HG03558 (cell line): ENCODE data around the gene PFKFB2.

ENCODE experiments used
- ATAC-seq: cut with Tn5 transposase; IDR thresholded peaks from one replicate; pipeline ENCODE4 v1.9.1; 2021; ENCODE audit warnings: moderate number of reproducible peaks; ENCODE audit not compliant: unreplicated experiment; ENCODE audit errors: extremely low read depth

The PFKFB2 gene

GRCh38 chr1:207060596-207060995 lies 7.5 kb downstream of the PFKFB2 start:
- no peak for ATAC-seq

- ATAC-seq = no peak
Observed at GRCh38 chr1:207062058-207062457, 9.0 kb downstream of the PFKFB2 start.

DNA sequence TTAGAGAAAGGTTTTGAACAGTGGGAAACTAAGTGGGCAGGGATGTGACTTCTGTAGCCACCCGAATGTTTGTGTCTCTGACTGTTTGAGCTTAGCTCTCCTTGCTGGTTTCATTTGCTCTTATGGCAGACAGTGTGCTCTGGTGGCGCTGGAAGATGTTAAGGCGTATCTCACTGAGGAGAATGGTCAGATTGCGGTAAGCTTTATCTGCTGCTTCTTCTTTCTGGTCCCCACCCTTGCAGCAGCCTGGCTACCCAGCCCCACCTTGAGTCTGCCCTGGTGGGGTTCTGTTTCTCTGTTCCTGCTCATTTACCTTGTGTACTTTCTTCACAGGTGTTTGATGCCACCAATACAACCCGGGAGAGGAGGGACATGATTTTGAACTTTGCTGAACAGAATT lies 9.9 kb downstream of the PFKFB2 start:
- no peak for ATAC-seq

DNA sequence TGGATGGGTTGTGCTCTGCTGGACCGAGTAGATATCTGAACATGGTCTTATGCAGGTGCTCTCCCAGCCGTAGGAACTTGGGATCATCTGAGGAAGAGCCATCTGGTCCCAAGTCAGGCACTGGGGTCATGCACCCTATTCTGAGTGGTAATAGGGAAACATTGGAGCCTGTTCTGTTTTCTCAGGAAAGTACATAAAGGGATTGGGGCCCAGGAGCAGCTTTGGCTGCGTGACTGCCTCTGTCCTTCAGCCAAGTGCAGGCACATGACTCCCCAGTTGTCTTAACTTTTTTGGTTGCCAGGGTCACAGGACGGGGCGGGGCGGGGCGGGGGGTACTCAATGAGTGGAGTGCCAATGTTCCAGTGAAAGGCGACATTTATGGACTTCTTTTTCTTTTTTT lies 11.5 kb downstream of the PFKFB2 start:
- no peak for ATAC-seq

DNA sequence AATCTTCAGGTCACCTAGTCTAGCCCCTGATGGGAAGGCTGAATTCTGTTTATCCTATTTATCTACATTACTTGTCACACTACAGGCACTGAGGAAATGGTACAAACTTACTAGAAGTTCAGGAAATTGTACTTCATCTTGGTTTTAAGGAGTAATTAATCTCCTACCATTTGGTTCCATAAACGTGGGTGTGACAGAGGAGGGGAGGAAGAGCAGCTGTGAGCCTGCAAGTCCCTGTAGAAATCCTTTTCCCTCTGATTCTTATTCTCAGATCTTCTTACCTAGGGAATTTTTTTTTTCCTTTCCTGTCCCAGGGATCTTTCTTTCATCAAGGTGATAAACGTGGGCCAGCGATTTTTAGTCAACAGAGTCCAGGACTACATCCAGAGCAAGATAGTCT lies 14.1 kb downstream of the PFKFB2 start:
- no peak for ATAC-seq

DNA sequence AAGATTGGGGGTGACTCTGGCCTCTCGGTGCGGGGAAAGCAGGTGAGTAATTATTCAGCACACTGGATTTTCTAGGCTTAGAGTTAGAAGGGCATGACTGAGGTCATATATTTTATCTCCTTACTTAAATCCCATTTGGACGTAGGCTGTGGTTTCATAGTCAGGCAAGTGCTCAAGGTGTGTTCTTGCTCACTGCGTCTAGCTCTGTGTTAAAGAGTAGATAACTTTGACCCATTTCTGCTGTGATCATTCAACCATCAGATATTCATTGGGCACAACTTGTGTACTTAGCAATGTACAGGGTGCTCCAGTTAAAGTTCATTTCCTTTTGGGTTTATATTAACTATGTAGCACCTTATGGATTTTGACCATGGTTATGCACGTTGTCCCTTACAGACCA lies 14.6 kb downstream of the PFKFB2 start:
- no peak for ATAC-seq

DNA sequence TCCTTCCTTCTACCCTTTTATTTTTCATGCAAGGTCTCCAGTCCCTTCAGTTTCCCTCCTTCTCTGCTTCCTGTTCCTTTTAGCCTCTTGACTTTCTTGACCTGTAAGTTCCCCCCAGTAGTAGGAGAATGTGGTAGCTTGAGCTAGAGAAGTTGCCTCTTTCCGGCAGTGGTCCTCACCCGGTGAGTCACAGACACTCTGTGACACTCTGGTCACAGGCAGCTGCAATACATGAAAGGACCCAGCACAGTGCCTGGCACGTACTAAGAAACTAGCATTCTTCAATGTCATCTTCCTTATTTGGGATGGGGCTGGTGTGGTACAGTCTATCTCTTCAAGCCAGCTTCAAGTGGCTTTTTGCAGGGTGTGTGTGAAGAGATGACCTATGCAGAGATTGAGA lies 16.0 kb downstream of the PFKFB2 start:
- no peak for ATAC-seq

DNA sequence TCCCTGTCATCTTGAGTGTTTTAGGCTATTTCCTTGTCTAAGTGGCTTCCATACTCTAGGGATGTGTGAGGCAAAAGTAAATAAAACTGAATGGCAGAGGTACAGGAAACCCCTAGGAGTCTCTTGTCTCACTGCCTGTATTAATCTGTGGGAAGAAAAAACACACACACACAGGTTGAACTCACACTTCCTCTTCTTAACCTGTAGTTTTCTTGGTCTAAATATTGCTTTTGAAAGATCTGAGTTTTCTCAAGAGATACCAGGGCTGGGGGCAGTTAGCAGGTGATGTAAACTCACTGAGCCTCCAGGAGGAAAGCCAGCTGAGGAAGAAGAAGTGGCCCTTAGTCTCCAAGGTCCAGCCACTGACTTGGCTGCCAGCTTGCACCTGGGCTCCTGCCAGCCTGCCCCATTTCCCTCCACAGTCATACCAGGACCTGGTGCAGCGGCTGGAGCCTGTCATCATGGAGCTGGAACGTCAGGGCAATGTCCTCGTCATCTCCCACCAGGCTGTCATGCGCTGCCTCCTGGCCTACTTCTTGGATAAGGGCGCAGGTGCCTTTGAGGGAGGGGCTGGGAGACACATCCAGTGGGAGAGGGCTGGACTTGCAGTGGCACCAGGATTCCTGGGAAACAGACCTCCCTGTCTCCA lies 16.9 kb downstream of the PFKFB2 start:
- ATAC-seq = no peak

DNA sequence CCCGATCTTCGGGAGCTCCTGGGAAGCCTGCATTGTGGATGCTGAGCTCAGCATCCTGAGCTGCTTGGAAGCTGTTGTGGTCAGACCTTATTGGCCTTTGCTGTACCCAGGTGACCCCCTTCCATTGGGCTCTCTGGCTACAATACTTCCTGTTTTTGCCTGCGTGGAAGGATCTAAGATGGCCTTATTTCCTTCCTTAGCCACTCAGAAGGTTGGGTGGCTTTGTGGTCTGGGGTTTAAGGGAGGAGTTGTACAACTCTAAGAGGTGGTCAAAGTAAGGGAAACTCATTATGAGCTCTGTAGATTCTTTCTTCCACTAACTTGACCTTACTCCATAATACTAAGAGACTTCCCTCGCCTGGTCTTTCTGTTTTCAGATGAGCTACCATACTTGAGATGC lies 17.7 kb downstream of the PFKFB2 start:
- no peak for ATAC-seq

DNA sequence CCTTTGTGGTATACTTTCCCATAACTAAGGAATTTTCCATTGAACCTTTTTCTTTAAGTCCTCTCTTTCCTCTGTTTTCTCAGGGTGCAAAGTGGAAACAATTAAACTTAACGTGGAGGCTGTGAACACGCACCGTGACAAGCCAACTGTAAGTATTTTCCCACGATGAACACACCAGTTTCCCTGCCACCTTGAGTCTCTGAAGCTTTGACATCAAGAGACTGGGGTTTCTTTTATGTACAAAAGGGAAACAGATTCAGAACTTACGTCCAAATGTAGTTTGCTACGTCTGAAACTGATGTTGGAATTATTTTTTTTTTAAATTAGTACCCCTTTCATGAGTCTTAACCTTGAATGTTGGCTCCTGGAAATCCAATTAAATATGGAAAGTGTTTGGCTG lies 18.4 kb downstream of the PFKFB2 start:
- no peak for ATAC-seq

DNA sequence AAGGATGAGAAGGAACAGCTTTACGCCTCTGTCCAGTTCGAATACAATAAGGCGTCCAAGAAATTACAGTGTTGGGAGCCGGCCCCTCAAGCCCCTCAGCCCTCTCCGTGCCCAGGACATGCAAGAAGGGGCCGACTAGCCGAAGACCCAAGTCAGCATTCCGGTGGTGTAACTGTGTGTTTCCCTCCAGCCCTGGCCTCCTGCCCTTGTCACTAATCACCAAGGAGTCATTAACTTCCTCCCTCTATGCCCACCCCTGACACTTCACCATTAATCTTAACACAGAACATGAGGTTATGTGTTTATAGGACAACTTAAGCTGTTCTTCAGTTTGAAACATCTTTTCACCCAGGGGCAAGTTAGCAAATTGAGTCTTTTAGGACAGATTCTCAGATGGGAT lies 19.2 kb downstream of the PFKFB2 start:
- ATAC-seq = no peak

DNA sequence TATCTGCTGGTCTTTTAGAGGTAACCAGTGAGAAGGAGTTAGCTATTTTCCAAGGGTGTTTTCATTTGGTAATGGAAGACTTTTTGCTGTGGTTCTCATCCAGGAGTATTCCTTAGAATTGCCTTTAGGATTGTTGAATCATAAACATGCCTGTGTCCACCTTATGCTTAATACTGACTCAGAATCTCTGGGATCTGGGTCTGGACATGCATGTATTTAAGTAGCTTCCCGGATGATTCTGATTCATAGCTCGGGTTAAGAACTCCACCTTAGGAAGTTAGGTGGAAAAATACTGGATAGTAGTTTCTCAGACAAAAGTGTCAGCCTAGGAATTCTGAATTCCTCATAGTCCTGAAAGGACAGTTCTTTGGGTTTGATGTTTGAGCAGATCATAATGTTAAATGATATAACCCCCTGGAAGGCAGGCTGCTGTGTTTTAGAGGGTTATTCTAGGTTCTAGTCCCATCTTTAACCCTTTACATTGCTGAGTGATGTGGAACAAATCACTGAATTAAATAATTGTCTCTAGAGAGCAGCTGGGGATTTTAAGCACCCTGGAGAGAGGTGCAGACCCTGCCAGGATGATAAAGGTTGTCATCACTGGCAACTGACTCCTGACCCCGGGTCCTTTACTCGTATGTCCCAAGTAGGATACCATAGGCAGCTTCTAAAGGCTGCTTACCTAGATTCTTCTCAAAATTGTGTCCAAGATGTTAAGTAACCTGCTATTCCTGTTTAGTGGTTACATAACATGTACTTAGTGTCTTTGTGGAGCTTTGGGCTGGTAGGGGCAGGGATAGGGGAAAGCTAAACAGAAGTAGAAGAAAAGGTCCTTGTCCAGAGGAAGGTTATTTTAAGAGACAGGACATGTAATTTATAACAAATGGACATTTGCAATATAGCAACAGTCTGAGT lies 21.1 kb downstream of the PFKFB2 start:
- ATAC-seq = no peak

GRCh38 chr1:207076181-207076955 lies 23.3 kb downstream of the PFKFB2 start:
- ATAC-seq = no peak

DNA sequence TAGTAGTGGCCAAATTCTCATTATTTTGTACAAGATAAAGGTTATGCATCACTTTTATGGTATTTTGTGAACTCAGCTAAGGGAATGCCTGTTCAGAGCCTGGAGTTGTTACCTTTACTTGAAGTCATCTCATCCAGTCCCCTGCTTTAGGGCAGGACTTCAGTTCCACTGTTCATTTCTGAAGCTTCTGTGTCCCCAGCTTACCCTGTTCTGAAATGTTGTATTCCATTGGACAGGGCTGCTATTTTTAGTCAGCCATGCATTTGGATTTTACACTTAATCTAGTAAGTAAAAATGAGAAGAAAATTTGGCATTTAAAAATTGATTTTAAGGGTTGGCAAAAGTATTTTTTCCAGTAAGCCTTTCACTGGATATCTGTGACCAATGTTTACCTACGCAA lies 23.9 kb downstream of the PFKFB2 start:
- ATAC-seq = no peak

DNA sequence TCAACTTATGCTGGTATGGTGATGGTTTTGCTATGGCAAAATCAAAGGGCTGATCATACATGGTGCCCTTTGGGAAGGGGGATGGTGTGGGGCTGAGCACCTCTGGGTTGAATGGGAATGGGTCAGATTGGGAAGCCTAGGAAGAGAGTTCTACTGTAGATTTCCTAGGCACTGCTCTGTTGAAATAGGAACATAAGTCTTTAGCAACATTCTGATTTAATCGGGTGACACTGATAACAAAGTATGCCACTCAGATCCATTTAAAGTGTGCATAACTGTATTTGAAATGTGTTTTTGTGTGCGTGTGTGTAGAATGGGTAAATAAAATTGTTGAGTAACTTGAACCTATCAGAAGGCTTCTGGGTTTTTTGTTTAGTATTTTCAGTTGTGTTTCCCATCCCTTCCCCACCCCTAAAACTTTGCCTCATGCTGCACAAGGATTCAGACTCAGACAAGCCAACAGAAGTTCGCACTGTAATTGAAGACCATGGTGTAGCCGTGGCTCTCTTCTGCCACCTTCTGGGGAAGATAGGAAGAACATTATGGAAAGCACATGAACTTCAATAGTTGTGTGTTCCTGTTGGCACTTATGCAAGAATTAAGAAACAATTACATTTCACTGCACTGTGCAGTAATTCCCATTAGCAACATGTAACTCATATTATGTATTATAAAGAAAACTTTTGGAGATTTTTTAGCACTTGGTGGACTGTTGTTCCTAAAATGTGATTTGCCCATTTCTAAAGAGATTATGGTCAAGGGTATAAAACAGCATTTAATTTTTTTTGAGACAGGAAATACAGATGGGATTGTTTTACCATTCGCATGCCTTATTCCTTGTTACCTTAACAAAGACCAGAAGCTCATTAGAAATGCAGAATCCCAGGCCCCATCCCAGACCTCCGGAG lies 24.6 kb downstream of the PFKFB2 start:
- no peak for ATAC-seq

- ATAC-seq = no peak
Observed at GRCh38 chr1:207078578-207079132, 25.6 kb downstream of the PFKFB2 start.

- ATAC-seq = no peak
Observed at GRCh38 chr1:207079706-207080241, 26.7 kb downstream of the PFKFB2 start.

DNA sequence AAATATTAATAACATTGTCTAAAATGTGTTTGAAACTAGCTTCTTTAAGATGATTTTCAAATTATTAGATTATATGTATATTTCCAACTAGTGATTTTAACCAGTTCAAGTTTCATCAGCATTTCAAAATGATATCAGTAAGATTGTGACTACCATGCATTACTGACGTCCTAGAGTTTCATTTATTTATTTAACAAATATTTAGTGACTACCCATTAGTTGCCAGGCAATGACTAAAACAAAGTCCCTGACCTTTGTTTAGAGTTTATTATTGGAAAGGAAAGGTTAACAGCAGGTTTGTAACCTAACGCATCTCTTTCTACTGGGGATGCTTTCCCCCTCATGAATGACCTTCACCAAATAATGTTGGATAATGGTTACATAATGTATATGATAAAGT lies 28.0 kb downstream of the PFKFB2 start:
- ATAC-seq = no peak

DNA sequence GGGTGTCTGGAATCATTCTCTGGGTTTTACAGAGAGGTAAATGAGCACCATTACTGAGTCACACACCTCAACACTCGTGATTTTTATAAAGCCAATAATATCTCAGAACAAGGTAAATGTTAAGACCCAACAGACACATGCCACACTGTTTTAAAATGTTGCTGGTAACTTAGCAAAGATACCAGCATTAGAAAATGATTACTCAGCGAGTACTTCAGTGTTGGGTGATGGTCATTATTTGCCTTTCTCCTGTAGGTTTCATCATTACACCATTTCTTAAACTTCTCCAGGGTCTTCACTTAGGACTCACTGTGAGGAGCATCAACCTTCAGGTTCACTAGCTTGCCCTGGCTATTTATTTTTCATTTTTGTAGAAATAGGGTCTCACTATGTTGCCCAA lies 28.7 kb downstream of the PFKFB2 start:
- no peak for ATAC-seq
